HFF-Myc (cell line): ENCODE data around the gene UGT1A3.

ENCODE experiments used
- DNase-seq: peaks from one replicate; pipeline ENCODE4 v3.0.0-alpha.2; 2011; ENCODE audit warnings: low read depth; ENCODE audit errors: extremely low read depth
- H3K4me3 ChIP-seq: replicated peaks from 2 replicates; pipeline ENCODE4 v1.5.1; 2011; ENCODE audit warnings: low read depth, mild to moderate bottlenecking, control low read depth, low read length
- TF ChIP-seq, protein P1 (sequence below): IDR thresholded peaks from 2 replicates; pipeline ENCODE4 v1.5.1; 2012; ENCODE audit warnings: mild to moderate bottlenecking, low read depth, low read length, control low read depth; ENCODE audit errors: missing control alignments

Gene UGT1A3

GRCh38 chr2:233800208-233800607 is 71.4 kb downstream of the UGT1A3 start:
- H3K4me3 ChIP-seq: no peak overlapping the region
- no peak for DNase-seq
- TF ChIP-seq, protein P1, sequence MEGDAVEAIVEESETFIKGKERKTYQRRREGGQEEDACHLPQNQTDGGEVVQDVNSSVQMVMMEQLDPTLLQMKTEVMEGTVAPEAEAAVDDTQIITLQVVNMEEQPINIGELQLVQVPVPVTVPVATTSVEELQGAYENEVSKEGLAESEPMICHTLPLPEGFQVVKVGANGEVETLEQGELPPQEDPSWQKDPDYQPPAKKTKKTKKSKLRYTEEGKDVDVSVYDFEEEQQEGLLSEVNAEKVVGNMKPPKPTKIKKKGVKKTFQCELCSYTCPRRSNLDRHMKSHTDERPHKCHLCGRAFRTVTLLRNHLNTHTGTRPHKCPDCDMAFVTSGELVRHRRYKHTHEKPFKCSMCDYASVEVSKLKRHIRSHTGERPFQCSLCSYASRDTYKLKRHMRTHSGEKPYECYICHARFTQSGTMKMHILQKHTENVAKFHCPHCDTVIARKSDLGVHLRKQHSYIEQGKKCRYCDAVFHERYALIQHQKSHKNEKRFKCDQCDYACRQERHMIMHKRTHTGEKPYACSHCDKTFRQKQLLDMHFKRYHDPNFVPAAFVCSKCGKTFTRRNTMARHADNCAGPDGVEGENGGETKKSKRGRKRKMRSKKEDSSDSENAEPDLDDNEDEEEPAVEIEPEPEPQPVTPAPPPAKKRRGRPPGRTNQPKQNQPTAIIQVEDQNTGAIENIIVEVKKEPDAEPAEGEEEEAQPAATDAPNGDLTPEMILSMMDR: no peak

DNA sequence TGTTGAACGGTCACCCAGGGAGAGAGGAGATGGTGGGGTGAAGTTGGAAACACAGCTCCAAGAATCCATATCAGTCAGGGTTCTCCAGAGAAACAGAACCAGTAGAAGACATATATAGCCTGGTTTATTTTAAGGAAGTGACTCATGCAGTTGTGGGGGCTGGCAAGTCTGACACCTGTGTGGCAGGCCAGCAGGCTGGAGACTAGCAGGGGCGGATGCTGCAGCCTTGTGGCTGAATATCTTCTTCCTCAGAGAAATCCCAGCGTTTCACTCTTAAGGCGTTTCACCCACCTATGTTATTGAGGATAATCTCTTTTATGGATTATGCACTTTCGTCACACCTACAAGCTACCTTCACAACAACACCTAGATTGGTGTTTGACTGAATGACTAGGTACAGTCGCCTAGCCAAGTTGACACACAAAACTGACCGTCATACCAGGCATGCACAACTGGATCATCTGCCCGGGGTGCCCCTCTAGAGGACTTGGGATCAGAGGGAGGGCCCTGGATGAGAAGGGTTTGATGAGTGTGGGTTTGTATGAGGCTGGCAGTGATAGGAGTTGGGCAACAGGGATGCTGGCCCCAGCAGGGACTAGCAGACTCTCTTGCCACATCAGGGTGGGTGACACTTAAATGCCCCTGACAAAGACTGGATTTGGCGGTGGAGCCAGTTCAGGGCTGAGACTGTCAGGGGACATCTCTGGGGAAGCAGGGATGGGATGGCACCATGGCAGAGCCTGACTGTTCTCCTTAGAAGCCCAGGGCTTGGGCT is 72.7 kb downstream of the UGT1A3 start:
- DNase-seq: peak; percentile 6
- TF ChIP-seq, protein P1: no peak
- H3K4me3 ChIP-seq: no peak overlapping the region

DNA sequence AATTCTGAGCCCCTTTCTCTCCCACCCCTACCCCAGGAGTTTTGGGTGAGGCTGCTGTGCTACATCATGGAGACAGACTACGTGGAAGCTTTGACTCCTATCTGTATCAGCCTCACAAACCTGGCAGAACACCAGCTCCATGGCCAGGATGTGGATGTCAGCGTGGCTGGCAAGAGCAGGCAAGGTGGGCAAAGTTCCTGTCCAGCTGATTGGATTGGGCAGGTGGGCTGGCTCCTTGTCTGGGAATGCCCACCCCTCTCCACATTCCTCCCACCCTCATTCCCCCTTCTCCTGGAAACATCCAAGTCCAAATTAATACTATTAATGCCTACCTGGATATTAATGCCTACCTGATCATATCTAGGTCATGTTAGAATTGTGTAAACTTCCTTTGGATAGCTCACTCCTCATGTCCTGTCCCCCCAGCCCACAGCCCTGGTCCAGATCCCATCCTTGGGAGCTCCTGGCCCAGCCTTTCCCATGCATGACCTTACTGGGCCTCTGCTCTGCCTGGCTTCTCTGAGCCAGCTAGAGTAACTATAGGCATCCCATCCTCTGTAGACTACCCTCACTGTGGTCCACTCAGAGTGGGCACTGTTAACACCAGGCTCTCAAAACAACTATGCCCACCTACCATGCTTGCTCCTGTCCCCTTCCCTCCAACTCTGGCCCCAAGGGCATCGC is 73.4 kb downstream of the UGT1A3 start:
- DNase-seq: no peak
- TF ChIP-seq, protein P1: no peak
- no peak overlapping the region for H3K4me3 ChIP-seq

GRCh38 chr2:233803292-233803911 is 74.6 kb downstream of the UGT1A3 start:
- no peak for DNase-seq
- TF ChIP-seq, protein P1: no peak
- no peak overlapping the region for H3K4me3 ChIP-seq

- no peak overlapping the region for H3K4me3 ChIP-seq
- no peak for DNase-seq
- TF ChIP-seq, protein P1: no peak
Measured at GRCh38 chr2:233803994-233804393, 75.2 kb downstream of the UGT1A3 start.

- H3K4me3 ChIP-seq: no peak overlapping the region
- no peak for DNase-seq
- TF ChIP-seq, protein P1: peak; percentile 14
Measured at GRCh38 chr2:233807215-233807865, 78.5 kb downstream of the UGT1A3 start.
